NCI-H1417 (cell line): ENCODE data around the gene SLAMF1.
A peak's percentile ranks its signal among the peaks of the same experiment; 100 is the strongest.

Source experiments
- DNase-seq, 3 experiments: peaks; one replicate each; lab custom pipeline; 2025; lab: John Stamatoyannopoulos, UW

Gene SLAMF1

DNA sequence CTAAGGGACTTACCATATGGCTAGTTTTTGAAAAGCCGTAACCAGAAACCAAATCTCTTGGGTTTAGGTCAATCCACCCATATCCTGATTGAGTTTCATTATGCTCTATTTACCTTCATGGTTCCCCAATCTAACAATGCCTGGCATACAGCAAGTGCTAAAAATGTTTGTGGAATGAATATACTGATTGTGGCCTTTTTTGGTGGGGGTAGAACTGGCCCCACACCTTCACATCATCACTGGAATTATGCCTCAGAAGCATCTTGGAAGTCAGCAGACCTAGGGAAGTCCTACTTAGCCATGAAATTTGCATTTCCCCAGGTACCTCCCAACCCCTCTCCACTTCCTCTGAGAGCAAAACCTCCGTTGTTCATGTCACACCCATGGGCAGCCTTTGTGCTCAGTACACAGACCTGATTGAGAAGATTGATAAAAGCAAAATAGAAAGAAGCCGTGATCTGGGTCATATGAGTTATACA is 17.8 kb upstream of the SLAMF1 start:
- no peak for DNase-seq

DNA sequence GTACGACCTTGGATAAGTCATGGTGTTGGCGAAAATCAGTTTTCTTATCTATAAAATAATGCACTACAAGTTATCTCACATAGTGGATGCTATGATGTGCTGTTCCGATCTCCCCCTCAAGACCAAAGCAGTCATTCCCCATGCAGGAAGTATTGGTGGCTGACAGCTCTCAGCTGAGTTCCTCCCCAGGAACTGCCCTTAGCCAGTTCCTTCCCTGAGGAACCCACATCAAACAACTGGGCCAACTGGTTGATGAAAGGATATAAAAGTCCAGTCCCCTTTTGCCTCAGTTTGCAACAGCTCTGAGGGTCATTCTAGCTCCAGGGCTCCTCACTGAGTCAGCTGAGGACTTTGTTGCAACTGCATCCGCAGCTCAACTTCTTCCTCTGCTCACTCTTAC is 16.1 kb upstream of the SLAMF1 start:
- no peak for DNase-seq

DNA sequence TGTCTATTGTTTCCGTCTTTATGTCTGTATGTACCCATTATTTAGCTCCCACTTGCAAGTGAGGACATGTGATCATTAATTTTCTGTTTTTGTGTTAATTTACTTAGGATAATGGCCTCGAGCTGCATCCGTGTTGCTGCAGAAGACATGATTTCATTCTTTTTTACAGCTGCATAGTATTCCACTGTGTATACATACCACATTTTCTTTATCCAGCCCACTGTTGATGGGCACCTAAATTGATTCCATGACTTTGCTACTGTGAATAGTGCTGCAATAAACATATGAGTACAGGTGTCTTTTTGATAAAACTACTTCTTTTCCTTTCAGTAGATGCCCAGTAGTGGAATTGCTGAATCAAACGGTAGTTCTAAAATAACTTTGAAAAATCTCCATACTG is 12.7 kb upstream of the SLAMF1 start:
- no peak for DNase-seq

DNA sequence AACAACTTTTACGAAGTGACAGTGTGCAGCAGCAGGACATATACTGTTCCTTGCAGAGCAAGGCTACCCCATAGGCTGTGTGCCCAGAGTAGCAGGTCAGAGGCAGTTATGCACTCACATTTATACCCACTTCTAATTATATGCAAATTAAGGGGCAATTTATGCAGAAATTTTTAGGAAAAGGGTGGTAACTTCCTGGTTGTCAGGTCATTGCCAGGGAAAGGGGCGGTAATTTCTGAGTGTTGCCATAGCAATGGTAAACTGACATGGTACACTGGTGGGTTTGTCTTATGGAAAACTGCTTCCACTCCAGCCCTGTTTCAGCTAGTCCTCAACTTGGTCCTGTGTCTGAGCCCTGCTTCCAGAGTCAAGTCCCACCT is 12.0 kb upstream of the SLAMF1 start:
- no peak for DNase-seq

DNA sequence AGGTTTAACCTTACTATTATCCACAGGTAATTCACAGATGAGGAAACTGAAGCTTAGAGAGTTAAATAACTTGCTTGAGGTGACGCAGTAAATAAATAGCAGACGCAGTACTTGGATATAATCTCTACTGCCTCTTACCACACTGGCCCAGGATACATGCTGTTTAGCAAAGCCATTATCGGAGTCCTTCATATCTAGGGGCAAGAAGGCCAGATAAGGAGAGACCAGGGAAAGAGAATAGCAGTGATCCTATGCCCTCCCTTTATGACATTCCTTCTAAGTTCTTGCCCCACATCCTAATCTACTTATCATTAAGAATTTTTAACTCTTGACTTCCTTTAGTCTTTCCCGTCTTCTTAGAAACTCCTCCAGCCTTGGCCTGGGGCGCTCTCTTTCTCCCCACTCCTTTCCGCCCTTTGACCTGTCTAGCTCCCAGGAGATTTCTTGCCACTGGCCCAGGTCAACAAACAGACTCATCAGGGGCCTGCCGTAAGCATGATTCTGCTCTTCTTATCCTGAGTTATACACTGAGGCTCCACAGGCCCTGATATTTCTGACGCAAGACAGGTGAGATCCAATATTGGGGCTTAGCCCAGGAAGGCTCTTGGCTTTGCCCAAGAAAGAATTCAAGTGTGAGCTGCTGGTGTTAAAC is 11.4 kb upstream of the SLAMF1 start:
- no peak for DNase-seq

DNA sequence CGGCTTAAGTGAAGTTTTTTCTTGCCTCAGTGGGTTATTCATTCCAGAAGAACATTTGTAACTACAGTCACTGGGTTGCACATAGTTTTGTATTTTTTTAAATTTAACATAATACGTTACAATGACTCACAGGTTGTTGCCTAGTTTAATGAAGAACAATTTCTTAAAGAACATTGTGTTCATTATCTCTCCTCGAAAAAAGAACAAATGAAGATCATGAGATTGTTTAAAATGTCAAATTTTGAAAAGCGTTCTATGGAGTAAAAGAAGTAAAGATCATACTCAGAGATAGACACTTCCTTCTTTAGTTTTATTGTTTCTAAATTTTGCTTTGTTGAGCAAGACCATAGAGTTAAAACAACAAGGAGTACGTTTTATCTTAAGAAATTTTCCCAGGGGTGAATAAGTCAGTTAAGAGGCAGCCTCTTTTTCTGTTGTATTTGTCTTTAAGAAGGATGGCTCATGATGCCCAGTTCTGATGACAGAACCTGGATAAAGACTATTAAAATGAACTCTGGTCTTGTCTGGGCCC is 10.5 kb upstream of the SLAMF1 start:
- no peak for DNase-seq

DNA sequence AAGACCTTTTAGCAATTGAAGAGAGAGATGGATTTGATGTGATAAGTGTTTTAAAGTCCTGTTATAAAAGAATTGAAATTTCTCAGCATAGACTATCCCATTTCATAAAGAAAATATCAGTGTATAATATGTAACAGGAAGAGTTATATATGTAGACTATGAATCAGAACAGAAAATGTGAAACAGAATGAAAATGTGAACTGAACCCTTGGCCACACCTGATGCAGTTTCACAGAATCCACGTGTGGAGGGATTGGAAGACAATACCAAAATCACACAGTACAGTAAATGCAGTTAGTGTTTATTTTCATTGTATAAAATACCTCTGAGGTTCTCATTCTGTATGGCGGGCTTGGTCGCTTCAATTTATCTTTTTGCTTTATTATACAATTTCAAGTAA is 9.9 kb upstream of the SLAMF1 start:
- no peak for DNase-seq

DNA sequence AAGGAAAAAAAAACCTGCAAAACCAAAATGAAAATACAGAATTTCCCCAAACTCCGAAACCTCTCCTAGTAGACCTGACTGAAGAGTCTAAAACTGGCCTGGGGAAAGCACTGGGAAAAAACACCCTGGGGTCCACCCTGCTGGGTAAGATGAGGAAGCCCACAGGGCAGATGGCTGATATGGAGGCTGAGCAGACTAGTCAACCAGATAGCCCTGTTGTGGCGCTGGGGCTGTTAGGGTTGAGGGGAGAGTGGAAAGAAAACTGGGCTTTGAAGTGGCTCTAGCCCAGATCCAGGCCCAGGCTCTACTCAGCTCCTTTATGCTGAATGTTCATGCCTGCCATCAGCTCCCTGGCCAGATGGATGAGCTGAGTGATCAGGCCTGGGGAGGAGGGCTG is 6.8 kb upstream of the SLAMF1 start:
- no peak for DNase-seq

DNA sequence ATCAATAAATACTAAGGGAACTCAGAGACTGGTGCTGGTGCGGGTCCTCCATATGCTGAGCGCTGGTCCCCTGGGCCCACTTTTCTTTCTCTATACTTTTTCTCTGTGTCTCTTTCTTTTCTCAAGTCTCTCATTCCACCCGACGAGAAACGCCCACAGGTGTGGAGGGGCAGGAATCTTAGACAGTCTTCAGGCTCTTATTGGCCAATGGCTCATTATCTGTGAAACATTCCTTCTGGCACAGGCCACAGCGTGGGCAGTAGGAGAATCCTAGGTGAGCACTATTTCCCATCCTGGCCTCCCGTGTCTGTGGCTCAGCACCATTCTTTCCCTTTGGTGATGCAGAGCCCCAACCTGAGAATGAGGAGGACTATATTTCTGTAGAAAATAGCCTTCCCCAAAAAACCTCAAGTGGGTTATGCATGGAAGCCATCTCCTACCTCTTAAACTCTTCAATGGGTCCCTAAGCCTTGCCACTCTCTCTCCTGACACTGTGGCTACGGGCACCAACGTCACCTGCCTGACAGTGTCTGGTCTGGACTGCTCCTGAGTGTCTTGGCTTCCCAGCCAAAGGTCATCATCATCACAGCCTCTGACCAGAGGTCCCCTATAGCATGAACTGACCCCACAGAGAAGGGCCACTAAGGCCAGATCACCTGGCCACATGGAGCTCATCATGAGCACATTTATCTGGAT is 6.2 kb upstream of the SLAMF1 start:
- no peak for DNase-seq

DNA sequence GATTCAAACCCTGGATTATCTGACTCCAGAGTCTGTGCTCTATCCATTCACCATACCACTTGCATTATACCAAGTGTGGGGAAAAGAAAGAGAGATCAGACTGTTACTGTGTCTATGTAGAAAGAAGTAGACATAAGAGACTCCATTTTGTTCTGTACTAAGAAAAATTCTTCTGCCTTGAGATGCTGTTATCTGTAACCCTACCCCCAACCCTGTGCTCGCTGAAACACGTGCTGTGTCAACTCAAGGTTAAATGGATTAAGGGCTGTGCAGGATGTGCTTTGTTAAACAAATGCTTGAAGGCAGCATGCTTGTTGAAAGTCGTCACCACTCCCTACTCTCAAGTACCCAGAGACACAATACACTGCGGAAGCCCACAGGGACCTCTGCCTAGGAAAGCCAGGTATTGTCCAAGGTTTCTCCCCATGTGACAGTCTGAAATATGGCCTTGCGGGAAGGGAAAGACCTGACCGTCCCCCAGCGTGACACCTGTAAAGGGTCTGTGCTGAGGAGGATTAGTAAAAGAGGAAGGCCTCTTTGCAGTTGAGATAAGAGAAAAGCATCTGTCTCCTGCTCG is 5.3 kb upstream of the SLAMF1 start:
- DNase-seq = peak in 1 of 3 experiments; percentile 96

DNA sequence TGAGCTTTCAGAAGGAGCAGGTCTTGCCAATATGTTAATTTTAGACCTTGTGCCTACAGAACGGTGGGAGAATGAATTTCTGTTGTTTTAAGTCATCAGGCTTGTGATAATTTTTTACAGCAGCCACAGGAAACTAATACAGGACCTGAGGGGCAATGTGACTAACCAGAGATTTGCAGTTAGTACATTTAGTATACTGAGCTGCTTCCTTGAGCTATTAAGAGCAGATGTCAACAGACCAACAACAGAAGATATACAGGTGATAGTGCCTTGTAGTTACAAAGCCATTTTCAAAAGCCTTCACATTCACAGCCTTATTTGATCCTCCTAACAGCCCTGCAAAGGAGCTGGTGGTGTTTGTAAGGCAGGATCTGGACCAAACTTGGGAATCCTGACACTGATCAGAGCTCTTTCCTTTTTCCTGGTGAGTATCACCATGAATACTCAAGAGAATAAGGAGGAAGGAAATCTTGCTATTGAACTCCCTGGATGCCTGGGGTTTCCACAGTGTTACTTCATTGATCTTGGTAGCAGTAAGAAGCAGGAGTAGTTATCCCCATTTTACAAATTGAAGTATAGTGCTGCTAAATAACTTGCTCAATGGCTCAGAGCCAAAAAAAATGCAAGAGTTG is 4.7 kb upstream of the SLAMF1 start:
- no peak for DNase-seq

DNA sequence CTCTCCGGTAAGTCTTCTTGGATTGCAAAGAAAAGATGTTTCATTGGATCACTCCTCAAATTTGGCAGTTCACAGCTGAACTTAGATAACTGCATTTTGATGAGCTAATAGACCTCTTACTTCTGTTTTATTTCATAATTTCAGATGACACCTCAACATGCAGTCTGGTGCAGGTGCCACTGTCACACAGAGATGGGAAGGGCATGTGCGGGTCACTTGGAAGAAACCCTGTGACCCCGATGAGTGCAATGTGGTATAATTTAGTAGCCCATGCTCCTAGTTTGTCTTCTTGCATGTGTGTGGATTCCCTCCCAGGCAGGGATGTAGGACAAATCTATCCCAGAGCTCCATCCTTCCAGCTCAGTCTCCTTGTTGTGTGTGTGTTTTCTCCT is 481 bp upstream of the SLAMF1 start:
- no peak for DNase-seq

DNA sequence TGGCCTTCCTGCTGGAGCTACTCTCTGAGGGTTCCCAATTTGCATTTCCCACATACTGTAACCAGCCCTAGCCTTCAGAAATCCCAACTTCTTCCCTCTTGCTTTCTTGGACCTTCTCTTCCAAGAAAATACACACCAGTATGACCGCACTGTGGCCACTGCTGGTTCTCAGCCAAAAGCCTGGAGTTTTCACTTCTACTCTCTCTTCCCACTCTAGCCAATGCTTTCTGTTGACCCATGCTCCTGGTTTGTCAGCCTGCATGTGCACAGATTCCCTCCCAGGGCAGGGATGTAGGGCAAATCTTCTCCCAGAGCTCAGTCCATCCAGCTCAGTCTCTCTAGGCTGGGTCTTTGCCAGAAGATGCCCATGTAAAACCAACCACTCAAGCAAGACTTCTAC is 664 bp downstream of the SLAMF1 start:
- DNase-seq = no peak

DNA sequence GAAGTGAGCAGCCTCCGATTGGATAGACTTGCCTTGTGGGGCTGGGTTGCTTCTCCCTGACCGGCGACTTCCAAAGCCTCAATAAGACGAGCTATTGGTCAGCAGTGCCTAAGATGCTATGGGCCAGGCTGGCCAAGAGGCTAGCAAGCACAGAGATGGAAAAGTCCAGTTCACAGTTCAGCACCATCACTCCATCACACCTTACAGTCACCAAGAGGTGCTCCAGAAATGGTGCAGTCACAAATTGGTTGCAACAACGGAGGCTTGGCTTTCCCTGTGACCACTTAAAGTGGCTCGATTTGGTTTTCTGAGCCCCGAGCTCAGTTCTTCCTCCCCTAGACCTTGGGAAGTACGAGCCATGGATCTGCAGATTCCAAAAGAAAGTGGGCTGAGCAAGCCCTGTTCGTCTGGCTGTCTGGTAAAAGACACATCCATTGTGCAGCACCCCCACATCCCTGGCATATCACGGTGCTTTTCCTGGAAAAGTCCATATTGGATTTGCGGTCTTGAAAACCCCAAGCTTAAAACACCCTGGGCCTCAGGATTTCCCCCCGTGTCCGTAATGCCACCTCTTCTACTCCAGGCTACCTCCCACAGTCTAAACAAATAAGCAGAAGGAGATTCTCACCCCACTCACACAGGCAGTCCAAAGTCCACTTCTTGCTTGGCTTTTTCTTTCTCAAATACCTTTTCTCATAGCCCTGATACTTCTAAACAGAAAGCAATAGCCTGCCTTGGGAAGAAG is 1.3 kb downstream of the SLAMF1 start:
- DNase-seq = no peak

DNA sequence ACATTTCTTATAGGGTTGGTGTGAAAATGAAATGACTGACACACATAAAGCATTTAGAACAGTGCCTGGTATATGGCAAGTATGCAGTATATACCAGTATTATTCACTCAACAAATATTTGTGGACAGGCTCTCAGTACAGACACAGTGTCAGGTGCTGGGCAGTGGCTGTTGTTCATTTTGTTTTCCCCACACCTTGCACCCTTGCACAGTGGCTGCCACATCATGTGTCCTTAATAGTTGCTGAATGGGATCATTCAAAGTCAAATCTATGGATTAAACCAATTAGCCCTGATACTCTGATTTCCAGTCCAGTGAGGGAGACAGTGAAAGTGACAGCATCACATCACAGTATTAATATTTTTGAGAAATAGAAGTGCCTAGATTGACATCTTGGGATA is 2.4 kb downstream of the SLAMF1 start:
- no peak for DNase-seq

DNA sequence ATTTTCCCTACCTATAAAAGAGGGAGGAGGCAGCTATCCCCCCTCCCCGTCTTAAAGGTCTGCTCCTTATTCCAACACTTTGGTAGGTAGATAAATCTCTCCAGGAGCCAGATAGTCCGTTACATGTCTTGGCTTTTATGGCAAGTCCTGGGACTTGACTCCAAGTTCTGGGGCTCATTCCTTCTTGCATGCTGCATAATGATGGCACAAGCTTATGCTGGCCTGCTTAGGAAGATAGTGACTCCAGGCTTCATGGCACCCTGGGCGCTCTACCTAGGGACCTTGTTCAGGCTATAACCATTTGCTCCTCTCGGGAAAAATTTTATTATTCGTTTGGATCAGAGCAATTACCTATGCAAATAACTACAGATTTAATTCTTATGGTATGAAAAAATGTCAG is 3.7 kb downstream of the SLAMF1 start:
- no peak for DNase-seq

DNA sequence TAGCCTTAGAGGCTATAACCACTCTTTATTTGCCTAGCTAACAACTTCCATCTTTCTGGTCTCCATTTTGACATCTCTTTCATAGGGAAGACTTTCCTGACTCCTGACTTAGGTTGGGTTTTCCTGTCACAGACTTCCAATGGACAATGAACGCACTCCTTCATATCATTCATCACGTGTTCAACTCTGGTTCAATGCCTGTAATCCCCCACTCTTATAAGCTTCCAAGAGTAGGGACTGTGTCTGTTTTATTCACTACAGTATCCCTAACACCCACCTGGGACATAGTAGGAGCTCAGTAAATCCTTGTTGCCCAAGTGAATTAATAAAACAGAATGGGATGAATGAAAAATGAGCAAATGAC is 4.6 kb downstream of the SLAMF1 start:
- DNase-seq = no peak

DNA sequence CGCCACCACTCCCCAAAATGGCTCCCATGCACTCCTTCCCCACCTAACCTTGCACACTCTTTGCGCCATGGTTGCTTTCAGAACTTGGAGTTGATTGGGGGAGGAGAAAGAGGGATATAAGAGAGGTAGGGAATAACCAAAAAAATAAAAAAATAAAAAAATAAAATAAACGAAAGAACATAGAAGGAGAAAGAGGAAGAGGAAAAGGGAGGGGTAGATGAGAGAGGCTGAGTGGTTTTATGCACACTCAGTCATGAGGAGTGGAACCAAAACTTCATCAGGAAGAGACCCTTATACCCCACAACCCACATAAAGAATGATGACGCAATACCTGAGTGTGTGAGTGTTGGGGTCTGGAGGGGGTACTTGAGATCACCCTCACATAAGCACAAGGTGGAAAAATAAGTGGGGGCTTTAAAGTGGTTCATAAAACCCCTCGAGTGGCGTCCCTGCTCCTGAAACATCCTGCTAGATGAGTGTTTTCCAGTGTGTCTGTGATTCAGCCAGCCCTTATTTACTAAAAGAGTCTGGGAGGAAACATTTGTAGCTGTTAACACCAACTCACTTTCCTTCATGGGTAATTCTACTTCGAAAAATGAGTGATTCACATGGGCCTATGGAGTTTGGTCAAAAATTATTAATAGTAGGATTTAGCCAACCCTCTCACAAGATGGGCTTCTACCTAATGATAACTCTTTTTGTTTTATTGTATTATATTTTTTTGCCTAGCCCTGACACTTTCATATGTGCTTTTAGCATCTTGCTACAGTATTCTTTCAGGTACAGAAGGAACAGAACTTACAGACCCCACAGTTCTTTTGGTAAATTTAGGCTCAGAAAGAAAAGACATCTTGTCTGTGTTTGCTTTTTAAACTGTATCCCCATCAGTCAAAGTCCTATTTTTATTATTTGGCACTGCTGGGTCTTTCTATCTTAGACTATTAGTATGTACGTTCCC is 5.2 kb downstream of the SLAMF1 start:
- DNase-seq = no peak

DNA sequence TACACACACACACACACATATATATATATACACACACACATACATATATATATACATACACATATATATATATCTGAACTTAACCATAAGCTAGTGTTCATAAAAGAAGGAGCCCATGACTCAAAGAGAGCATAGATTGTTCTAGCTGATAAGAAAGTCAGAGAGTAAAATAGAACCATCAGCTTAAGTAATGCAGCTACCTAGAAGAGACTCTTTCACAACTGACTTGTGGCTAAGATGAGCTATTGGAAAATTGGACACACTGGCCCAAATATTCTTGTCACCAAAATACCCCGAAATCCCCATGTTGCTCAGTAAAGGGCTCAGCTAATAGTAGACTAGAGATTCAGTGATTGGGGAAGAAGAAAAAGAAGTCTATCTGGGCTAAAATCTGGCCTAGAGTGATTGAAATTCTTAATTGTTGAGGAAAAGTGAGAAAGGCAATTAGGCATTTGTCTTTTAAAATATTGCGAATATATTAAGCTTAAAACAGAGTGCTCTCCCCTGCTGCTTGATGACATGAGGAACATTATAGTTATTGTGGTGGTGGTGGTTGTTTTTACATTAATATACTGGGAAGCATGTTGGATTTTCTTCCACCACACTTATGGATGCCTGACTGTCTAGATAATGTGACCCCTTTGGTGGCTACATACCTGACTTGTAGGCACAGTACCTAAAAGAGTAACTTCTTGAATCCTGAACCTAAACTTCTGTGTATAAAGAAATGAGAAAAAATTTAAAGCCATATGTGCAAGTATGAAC is 6.3 kb downstream of the SLAMF1 start:
- no peak for DNase-seq

DNA sequence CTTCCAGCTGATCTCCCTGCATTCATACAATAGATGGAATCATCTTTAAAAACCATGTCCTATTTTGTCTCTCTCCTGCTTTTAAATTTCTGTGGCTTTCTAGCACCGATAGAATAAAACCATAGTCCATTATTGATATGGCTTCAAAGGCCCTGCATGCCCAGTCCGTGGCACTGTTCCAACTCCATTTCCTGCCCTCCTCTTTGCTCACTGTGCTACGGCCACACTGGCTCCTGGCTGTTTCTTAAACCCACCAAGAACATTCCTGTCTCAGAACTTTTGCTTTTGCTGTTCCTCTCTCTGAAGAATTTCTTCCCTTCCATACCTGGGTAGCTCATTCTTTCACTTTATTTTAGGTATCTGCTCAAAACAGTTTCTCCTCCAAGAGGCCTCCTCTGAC is 7.2 kb downstream of the SLAMF1 start:
- no peak for DNase-seq
